Occipital lobe (tissue), 2 donors: ENCODE measurements around the gene ARID3B. TPM values are rescaled to one million over a fixed set of nuclear protein-coding genes. Genes with fewer than 3 reads are reported as not detected.
"Not testable (repeated sequence)": the region's sequence is repeated elsewhere in the genome, so short reads cannot be mapped to it uniquely, and the experiment has no call there.

Source experiments
- DNase-seq: peaks from one replicate; lab custom pipeline; 2025; lab: John Stamatoyannopoulos, UW
- total RNA-seq: library from RNA; depleted of rRNA; stranded (reverse); fragments of >200 nt; gene quantifications from one replicate; pipeline ENCODE4 v1.2.3, GENCODE V29; 2014

ARID3B gene
- total RNA-seq, 1 donor from 2014 or later = 8.3 TPM

GRCh38 chr15:74568594-74568993 is 27.6 kb downstream of the ARID3B start:
- DNase-seq = no peak

GRCh38 chr15:74569731-74570070 is 28.7 kb downstream of the ARID3B start:
- no peak for DNase-seq

- DNase-seq = no peak
Observed at GRCh38 chr15:74571191-74571590, 30.2 kb downstream of the ARID3B start.

GRCh38 chr15:74573987-74574386 is 33.0 kb downstream of the ARID3B start:
- no peak for DNase-seq

DNA sequence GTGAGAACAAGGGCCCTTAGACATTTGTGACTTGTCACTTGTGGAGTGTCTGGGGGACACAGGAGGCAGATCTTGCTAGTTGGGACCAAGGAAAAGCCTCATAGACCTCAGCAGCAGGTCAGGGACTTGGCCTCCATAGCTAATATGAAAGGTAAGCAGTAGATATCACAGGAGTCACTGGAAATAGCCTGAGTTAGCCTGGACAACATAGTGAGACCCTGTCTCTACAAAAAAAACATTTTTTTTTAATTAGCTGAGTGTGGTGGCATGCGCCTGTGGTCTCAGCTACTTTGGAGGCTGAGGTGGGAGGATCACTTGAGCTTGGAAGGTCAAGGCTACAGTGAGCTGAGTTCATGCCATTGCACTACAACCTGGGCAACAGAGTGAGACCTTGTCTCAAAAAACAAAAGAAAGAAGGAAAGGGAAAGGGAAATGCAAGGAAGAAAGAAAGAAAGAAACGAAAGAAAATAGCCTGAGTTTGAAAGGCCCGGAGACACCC is 37.5 kb downstream of the ARID3B start:
- DNase-seq = no peak

- DNase-seq = no peak
Observed at GRCh38 chr15:74579001-74579400, 38.0 kb downstream of the ARID3B start.

GRCh38 chr15:74580538-74581350 is 39.7 kb downstream of the ARID3B start:
- no peak for DNase-seq

GRCh38 chr15:74584204-74584603 is 43.2 kb downstream of the ARID3B start:
- no peak for DNase-seq

DNA sequence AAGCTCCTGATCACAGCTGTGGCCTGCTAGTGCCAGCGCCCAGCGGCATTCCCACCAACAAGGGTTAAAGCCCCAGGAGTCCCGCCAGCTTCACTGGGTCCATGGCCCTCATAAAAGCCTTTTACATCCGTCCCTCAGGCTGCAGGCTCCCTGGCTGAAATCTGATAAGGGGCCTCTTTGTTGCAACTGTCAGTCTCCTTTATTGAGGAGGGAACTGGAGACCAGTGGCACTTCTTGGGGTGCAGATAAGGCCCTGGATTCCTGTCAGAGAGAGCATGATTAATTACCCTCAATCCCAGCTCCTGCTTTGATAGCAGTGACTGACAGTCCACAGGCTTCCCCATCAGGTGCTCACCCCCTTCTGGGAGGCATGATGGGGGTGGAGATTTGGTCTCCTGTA is 43.8 kb downstream of the ARID3B start:
- no peak for DNase-seq

GRCh38 chr15:74585191-74585590 is 44.2 kb downstream of the ARID3B start:
- no peak for DNase-seq

GRCh38 chr15:74585857-74586256 is 44.8 kb downstream of the ARID3B start:
- DNase-seq = no peak

- no peak for DNase-seq
Observed at GRCh38 chr15:74589826-74590225, 48.8 kb downstream of the ARID3B start.

DNA sequence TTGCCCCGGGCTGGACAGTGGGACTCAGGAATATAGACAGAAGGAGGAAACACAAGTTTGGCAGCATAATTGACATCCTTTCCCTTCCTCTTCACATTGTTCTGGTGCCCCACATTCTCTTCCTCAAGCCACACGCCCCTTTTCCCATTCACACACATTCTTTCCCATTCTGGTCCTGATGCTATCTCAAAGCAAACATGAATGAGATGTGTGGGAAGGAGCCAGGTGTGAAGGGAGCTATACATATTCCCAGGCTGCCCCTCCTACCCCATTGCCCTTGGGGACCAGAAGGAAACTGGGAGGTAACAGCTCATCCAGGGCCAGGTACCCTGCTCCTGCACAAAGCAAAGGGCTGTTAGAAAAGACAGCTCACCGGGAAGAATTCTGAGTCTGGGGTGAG is 51.2 kb downstream of the ARID3B start:
- DNase-seq = no peak

- no peak for DNase-seq
Observed at GRCh38 chr15:74593122-74593521, 52.1 kb downstream of the ARID3B start.

- no peak for DNase-seq
Observed at GRCh38 chr15:74594455-74594854, 53.4 kb downstream of the ARID3B start.

DNA sequence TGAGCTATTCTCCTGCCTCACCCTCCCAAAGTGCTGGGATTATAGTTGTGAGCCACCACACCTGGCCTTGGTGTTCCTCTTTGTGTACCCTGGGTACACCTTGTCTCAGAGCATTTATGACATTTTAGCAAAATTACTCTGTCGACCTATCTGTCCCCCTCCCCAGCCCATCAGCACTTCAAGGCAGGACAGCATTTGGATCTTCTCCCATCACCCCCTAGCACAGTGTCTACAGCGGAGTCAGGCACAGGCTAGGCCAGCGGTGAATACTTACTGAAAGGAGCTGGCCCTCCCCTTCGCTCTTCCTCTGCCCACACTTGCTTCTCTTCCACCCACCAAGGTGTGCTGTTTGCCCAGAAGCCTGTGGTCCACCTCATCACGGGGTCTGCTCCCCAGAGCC is 54.3 kb downstream of the ARID3B start:
- DNase-seq = no peak

DNA sequence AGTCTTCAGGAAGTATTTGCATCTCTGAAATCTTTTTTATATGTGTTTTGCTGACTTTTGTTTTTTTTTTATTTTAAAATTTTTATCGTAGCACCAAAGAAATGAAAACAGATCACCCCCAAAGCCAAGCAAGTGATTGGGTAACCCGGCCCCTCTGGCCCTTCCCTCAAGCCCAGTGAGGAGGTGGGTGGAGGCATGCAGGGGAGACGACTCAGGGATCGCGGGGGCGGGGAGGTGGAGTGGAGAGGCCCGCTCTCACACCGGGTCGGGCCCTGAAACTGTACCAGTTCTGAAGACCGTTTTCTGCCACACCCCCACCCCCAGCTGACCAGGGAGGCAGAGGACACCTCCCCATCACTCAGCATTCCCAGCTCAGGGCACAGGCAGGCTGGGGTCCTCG is 55.7 kb downstream of the ARID3B start:
- DNase-seq = not testable (repeated sequence)

- DNase-seq = not testable (repeated sequence)
Observed at GRCh38 chr15:74597146-74597705, 56.2 kb downstream of the ARID3B start.

DNA sequence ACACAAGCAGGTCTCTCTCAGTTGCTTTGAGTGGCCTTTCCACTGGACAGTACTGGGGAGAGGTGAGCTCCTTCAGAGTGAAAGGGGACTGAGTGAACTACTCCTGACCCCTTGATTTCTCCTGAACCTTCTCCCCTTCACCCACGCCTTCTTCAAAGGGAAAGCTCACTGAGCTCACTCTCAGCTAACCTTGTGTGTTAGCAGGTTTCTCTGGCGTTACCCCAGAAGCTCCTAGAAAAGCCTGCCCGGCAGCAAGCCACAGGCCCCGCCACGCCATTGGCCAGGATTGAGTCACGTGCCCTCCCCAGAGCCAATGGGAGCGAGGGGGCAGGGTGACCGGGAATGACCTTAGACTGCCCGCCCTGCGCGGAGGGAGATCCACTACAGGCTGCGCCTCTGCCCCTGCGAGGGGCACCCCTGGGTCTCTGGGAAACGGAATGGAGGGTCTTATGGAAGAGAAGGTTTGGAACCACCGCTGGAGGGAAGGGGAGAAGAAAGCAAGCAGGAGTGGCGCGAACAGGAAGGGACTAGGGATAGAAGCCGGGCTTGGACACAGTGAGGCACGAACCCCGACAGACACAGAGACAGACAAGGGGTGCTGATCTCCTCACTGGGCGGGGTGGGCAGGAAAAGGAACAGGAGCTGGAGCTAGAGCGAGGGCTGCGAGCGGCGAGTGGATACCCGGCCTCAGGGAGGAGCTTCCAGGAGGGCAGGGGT is 57.3 kb downstream of the ARID3B start:
- peak; percentile 89 for DNase-seq

DNA sequence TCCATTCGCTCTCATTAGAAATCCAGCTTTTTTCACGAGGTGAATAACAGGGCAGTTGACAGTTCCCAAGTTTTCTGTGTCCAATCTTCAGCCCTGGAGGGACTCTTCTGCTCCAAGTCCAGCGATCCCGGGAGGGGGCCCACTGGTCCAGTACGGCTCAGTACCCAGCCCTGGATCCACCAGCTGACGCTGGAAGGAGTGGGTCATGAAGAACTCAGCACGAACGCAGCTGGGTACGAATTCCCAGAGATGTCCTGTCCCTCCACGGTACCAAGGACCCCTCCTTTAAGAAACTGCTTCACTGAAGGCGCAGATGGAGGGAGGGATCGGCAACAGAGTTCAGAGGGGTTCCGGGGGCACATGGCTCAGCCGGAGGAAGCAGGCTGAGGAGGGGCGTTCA is 58.1 kb downstream of the ARID3B start:
- DNase-seq = no peak

GRCh38 chr15:74603026-74603788 is 62.2 kb downstream of the ARID3B start:
- DNase-seq = no peak
